ENCODE results near the gene ITPRIP. TPM values are rescaled to one million over a fixed set of nuclear protein-coding genes. Genes with fewer than 3 reads are reported as not detected.

Gene ITPRIP
- total and polyA plus RNA-seq, 2 of the 8 experiments (the other 6 are each of a cell fraction or from before 2014, with no cell fraction given), result 15.3 to 16.9 TPM

DNA sequence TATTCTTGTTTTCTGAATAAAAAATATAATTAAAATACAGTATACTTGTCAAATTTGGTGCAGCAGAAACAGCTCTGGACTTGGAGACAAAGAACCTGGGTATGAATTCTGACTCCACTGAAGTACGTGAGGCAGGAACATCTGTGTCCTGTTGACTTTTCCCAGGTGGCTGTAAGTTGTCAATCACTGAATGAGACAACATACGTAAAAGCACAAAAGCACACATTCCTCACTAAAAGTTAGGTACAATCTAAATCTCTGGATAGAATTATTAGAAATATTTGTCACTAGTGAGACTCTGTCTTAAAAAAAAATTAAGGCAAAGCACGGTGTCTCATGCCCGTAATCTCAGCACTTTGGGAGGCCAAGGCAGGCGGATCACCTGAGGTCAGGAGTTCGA is 33.5 kb upstream of the ITPRIP start:
- Histone ChIP-seq H3K23ac (ENCODE audit: insufficient read length) (no peak overlapping the region), H3K18ac (ENCODE audit: extremely low read depth, low read length) (no peak overlapping the region), H4K5ac (ENCODE audit: insufficient read length, low read depth, low read length) (no peak overlapping the region), H3K36me3 (ENCODE audit: control insufficient read depth in 2 of 4, insufficient read depth in 4 of 4, low read length in 3 of 4) (peaks cover 0 to 6% (median 0%) of the 10 kb centered on the region in 4 experiments; a peak in 2 of 8 replicates), H2BK120ac (replicated peaks; ENCODE audit: low read depth, low read length) (no peak overlapping the region), H2BK12ac (ENCODE audit: low read depth, low read length) (no peak overlapping the region), H3K9me3 (ENCODE audit: insufficient read depth in 2 of 2, low read depth in 1 of 2, low read length in 1 of 2) (peaks cover 0 to 11% of the 10 kb centered on the region in 2 experiments; a peak in 1 of 4 replicates), H2AK5ac (ENCODE audit: low read depth, low read length) (no peak overlapping the region), H3K23me2 (ENCODE audit: low read depth, low read length) (no peaks in the 10 kb centered on the region), H3K79me1 (ENCODE audit: low read depth, low read length) (no peaks in the 10 kb centered on the region), H3K9ac (replicated peaks in 1 of 4; ENCODE audit: extremely low read depth in 1 of 4, low read depth in 3 of 4, low read length in 3 of 4) (no peak overlapping the region), H4K91ac (replicated peaks; ENCODE audit: insufficient read length, low read length) (no peak overlapping the region), H3K4me2 (ENCODE audit: insufficient read depth in 1 of 2, low read depth in 2 of 2, low read length in 2 of 2) (no peak overlapping the region), H3K56ac (replicated peaks; ENCODE audit: insufficient read length, low read depth, low read length) (no peak overlapping the region), H2BK5ac (ENCODE audit: low read depth, low read length) (no peak overlapping the region), H3K27ac (ENCODE audit: low read depth, low read length) (no peak overlapping the region), H2BK20ac (ENCODE audit: low read length) (no peak overlapping the region), H3K4me1 (replicated peaks in 1 of 4; ENCODE audit: control insufficient read depth in 3 of 4, insufficient read depth in 4 of 4, low read length in 3 of 4) (peaks cover 0 to 3% (median 1%) of the 10 kb centered on the region in 4 experiments; a peak in 2 of 7 replicates), H2AFZ (ENCODE audit: low read length) (no peak overlapping the region), H2BK15ac (ENCODE audit: low read length) (no peak overlapping the region), H3K4ac (replicated peaks; ENCODE audit: insufficient read length, low read depth, low read length) (no peak overlapping the region), H3K14ac (ENCODE audit: insufficient read length) (no peak overlapping the region), H4K8ac (ENCODE audit: extremely low read depth, insufficient read depth, low read length) (no peak overlapping the region), H4K20me1 (replicated peaks in 1 of 2; ENCODE audit: control insufficient read depth in 1 of 2, insufficient read depth in 2 of 2, low read length in 2 of 2) (no peaks in the 10 kb centered on the region), H3K79me2 (ENCODE audit: control insufficient read depth in 1 of 2, insufficient read depth in 2 of 2, low read length in 2 of 2) (no peaks in the 10 kb centered on the region), H3K4me3 (ENCODE audit: extremely low read depth in 1 of 4, insufficient read depth in 2 of 4, low read depth in 3 of 4, low read length in 4 of 4) (no peak overlapping the region), H3K27me3 (replicated peaks in 1 of 4; ENCODE audit: control insufficient read depth in 3 of 4, extremely low read depth in 1 of 4, insufficient read depth in 3 of 4, low read length in 3 of 4) (no peaks in the 10 kb centered on the region)
- ChIA-PET CTCF (ENCODE audit: partially characterized antibody) (interaction anchor here (1.2 kb wide), 1 partner anchor 209 kb away, joined by 3 read pairs; no protein-coding TSS in a partner anchor), POLR2A (ENCODE audit: partially characterized antibody) (no interaction called here)
- FAIRE-seq (no peak), DNase-seq (ENCODE audit: low read depth in 1 of 2, low spot score in 2 of 2) (no peak)
- 96% methylated on average over 6 of the region's 6 CpGs; no CpG with 5 or more reads in 1 of the 2 experiments for WGBS, 2 experiments (ENCODE audit: extremely low coverage in 1 of 2, insufficient coverage in 1 of 2, insufficient read length in 1 of 2, insufficient replicate concordance in 2 of 2, low coverage in 1 of 2, low lambda C conversion rate in 2 of 2, missing lambda C conversion rate in 1 of 2)
- TF ChIP-seq POU5F1 (IDR thresholded peaks at IDR 0.05; ENCODE audit: low read depth, low read length) (no peak), HDAC2 (IDR thresholded peaks at IDR 0.05; ENCODE audit: borderline replicate concordance in 1 of 2, low read depth in 2 of 2, low read length in 2 of 2) (no peak), KDM5A (IDR thresholded peaks at IDR 0.05; ENCODE audit: low read length) (no peak), EZH2 (IDR thresholded peaks at IDR 0.05; ENCODE audit: low read depth, low read length, severe bottlenecking) (no peak), SIRT6 (IDR thresholded peaks at IDR 0.05; ENCODE audit: low read length) (no peak), SRF (IDR thresholded peaks at IDR 0.05; ENCODE audit: low read depth, low read length) (no peak), CBX8 (IDR thresholded peaks at IDR 0.05; ENCODE audit: borderline replicate concordance, low read depth, low read length) (no peak), GTF2F1 (IDR thresholded peaks at IDR 0.05; ENCODE audit: borderline replicate concordance, low read depth, low read length) (no peak), CEBPB (IDR thresholded peaks at IDR 0.05; ENCODE audit: low read depth, low read length) (no peak), CBX5 (IDR thresholded peaks at IDR 0.05; ENCODE audit: low read depth, low read length) (no peak), TAF7 (optimal IDR thresholded peaks at IDR 0.05; ENCODE audit: borderline replicate concordance, low read depth, low read length) (no peak), JUND (IDR thresholded peaks at IDR 0.05; ENCODE audit: low read length) (no peak), CREB1 (IDR thresholded peaks at IDR 0.05) (no peak), HDAC6 (IDR thresholded peaks at IDR 0.05; ENCODE audit: low read depth, low read length) (no peak)
- TF ChIP-seq, protein P1, sequence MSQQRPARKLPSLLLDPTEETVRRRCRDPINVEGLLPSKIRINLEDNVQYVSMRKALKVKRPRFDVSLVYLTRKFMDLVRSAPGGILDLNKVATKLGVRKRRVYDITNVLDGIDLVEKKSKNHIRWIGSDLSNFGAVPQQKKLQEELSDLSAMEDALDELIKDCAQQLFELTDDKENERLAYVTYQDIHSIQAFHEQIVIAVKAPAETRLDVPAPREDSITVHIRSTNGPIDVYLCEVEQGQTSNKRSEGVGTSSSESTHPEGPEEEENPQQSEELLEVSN (IDR thresholded peaks at IDR 0.05), result no peak

All from H1 (cell line).